NCI-H1092 treated with DMSO at 0.1 percent for 48 hours (cell line): ENCODE measurements around the gene PLEKHA7.
"Not testable (repeated sequence)": the region's sequence is repeated elsewhere in the genome, so short reads cannot be mapped to it uniquely, and the experiment has no call there.

Experiments used
- DNase-seq: peaks from one replicate; lab custom pipeline; 2025; lab: John Stamatoyannopoulos, UW

Gene PLEKHA7

DNA sequence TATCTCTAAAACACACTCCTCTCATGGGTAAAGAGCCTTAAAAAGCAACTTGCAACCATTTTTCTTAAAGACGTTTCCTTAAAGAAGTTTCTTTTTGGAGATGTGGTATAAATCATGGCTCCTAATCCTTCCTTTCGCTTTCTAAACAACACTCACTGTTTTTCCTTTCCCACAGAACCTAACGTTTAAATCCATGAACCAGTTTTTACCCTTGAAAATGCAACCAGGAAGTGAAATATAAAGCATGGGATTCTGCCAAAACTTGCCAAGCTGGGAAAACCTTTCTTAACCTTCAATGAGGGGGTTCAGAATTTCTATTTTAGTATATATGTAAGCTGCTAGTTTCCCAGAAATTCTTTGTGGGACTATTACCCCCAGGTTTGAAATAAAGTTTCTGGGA lies 8.6 kb downstream of the PLEKHA7 start:
- DNase-seq, result no peak

- no peak for DNase-seq
Measured at GRCh38 chr11:17004486-17005148, 9.6 kb downstream of the PLEKHA7 start.

- no peak for DNase-seq
Measured at GRCh38 chr11:17003426-17003825, 10.8 kb downstream of the PLEKHA7 start.

DNA sequence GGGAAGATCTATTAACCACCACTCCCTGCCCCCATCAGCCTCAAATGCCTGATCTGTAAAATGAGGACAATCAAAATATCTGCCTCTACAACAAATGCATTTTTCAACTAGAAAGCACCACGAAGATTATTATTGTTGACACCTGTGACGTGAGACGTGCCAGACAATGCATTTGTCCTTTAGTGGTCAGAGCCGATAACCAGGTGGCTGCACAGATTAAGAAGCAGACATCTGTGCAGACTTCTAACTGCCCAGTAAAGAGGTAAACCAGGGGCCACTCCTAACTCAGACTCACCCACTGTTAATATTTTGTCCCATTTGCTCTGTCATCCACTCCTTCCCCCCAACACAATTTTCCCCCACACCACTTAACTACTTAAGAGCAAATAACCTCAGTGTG lies 11.7 kb downstream of the PLEKHA7 start:
- DNase-seq, result no peak

GRCh38 chr11:17001806-17002205 lies 12.4 kb downstream of the PLEKHA7 start:
- no peak for DNase-seq

DNA sequence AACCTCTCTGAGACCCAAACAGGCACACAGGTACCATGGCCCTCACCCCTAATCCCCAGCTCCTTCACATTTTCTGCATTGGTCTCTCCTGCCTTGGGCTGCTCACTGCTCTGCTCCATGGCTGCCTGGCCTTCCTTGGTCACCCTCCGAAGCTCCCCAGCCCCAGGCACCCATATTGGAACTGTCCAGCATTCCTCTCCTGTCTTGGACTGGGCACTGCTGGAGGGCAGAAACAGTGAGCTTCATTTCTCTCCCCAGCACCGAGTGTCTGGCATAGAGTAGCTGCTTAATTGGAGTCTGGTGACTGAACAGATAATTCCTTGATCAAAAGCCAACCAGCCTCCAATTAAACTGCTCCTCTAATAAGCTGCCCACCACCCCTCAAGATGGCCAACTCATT lies 13.2 kb downstream of the PLEKHA7 start:
- DNase-seq, result no peak

- DNase-seq, result not testable (repeated sequence)
Measured at GRCh38 chr11:17000253-17000652, 14.0 kb downstream of the PLEKHA7 start.

DNA sequence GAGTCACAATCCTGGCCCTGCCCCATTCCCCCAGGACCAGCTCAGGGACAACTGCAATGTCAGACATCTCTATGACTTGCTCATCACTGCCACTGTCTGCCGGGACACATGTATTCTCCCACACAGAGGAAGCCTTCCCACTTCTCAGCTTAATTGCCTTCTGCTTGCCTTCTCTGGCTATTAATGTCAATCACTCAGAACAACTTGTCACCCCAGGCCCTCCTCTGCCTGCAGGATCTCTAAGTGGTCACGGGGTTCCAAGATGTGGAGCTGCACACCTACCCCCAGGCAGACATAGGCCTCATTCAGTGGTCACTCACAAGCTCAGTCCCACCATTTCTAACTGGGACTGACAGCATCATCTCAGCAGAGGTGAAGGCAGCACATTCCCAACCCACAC lies 15.1 kb downstream of the PLEKHA7 start:
- no peak for DNase-seq

DNA sequence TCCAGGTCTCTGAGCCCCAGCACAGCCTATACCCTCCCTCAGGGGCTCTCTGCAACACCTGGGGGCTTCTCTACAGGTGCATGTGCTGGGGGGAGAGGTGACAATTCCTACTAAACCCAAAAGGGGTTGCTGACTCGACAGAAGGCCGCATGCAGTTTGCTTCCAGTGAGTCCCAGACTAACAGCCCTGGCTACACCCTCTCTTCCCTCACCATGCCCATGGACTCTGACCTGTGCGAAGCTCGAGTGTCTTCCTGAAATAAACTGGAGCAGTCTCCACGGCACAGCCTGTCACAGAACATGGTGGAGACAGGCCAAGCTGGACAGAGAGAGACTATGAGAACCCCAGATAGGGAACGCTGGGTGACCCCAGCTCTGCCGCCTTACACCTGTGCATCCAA lies 16.6 kb downstream of the PLEKHA7 start:
- DNase-seq, result no peak

DNA sequence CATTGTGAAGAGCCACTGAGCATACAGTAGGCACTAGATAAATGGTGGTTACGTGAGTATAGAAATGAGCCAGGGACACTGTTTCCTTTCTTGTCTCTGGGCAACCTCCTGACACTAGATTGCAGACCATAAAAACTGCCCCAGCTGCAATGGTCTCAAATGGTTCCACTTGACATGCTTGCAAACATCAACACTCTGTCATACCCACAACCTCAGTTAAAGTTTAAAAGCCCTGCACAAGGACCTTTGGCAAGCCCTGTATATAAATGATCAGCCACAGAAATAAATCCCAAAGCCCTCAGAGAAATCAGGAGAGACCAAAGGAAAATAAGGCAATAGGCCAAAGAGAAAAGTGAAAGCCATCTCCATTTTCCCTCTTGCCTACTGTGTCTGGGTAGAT lies 20.7 kb downstream of the PLEKHA7 start:
- DNase-seq, result no peak

GRCh38 chr11:16992846-16993245 lies 21.4 kb downstream of the PLEKHA7 start:
- DNase-seq, result no peak

DNA sequence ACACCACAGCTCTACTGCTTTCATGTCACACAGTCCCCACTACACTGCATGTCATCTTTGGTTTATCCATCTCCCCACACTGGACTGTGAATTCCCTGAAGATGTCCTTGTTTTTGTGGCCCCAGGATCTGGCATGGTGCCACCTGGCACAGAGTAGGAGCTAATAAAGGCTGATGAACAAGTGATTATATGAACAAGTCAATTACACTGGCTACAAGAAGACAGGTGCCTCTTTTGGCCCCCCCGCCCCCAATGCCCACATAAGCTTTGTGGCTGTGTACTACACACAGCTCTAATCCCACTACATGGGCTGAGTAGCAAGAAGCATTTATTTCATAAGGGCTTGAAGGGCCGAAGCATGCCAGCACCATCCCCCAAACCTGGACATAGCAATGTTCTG lies 24.7 kb downstream of the PLEKHA7 start:
- no peak for DNase-seq

- no peak for DNase-seq
Measured at GRCh38 chr11:16987205-16987568, 27.0 kb downstream of the PLEKHA7 start.

DNA sequence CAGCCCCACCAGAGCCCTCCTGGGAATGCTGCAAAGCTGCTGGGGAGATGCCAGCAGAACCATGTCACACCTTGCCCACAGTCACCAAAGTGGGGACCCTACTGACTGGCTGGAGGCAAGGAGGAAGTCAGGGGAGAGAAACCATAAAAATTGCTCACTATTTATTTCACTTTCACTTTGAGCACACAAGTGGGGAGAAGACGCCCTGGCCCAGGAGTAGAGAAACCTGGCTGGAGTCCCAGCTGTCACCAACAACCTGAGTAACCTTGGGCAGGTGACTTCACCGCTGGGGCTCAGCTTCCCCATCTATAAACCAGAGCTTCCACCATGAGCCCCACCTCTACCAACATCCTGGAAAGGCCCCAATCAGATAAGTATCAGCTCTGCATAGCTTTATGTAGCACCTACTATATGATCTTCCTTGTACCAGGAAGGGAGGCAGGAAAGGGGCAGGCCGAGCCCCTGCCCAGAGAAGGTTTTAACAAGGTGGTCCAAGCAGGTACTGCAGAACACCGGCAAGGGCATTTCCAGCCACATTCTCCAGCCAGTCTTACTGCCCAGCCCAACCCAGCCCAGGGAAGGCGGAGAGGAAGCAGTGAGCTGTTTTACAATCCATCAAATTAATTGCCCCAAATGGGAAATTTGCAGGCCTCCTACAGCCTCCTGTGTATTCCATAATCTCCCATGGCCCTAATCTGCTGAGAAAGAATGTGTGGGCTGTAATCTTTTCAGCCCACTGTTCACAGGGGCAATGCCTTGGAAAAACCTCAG lies 27.6 kb downstream of the PLEKHA7 start:
- DNase-seq, result no peak

GRCh38 chr11:16985297-16985696 lies 28.9 kb downstream of the PLEKHA7 start:
- DNase-seq, result no peak

GRCh38 chr11:16984229-16984628 lies 30.0 kb downstream of the PLEKHA7 start:
- no peak for DNase-seq

DNA sequence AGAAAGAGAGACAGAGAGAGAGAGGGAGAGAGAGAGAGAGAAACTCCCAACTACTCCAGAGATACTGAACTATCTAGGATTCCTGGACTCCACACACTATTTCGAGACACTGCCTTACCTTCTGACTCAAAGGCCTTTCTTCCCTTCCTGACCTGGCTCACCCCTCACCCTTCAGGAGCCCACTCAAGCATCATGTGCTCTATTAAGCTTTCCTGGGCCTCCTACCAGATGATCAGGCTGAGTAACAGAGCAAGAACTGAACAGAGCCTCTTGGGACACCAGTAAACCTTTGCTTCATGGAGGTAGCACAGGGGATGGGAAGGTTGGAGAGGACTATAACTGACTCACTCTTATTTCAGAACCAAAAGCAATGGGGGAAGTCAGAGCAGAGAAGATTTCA lies 31.4 kb downstream of the PLEKHA7 start:
- no peak for DNase-seq

DNA sequence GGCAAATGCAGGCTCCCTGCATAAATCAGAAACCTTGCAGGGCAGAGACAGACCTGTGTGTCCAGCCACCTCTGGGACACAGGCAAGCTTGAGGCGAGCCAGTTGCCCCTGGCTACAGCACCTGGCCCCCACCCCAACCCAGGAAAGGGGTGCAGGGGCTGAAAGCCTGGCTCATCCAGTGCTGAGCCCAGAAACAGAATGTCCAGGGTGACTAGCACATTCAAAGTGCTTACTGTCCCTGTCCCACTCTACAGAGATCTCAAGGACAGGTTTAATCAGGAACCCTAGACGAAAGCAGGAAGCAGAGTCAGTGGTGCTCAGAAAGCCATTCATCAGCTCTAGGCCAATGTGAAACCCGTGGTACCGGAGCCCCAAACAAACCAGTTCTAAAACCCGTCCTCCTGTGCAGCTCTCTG lies 31.9 kb downstream of the PLEKHA7 start:
- DNase-seq, result no peak

DNA sequence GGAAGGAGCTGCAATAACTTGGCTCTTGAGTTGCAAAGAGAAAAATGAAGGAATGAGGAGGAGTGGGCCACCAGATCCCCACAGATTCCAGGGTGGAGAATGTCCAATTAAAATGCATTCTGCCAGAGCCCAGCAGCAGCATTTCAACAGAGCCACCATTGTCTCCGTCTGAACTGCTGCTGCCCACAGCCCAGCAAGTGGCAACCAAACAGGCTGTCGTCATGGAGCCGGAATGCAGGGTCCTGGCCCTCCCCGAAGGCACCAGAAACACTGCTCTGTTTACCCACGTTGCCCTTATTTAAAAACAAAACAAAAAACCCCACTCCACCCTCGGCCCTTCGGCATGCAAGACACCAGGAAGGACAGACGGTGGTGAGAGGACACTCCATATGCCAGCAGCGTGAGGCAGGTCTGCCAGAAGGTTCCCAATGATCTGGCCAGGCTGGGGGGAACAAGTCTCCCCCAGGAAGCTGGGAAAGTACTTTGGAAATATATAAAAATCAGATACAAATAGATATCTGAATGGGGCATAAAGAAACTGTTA lies 32.5 kb downstream of the PLEKHA7 start:
- no peak for DNase-seq

DNA sequence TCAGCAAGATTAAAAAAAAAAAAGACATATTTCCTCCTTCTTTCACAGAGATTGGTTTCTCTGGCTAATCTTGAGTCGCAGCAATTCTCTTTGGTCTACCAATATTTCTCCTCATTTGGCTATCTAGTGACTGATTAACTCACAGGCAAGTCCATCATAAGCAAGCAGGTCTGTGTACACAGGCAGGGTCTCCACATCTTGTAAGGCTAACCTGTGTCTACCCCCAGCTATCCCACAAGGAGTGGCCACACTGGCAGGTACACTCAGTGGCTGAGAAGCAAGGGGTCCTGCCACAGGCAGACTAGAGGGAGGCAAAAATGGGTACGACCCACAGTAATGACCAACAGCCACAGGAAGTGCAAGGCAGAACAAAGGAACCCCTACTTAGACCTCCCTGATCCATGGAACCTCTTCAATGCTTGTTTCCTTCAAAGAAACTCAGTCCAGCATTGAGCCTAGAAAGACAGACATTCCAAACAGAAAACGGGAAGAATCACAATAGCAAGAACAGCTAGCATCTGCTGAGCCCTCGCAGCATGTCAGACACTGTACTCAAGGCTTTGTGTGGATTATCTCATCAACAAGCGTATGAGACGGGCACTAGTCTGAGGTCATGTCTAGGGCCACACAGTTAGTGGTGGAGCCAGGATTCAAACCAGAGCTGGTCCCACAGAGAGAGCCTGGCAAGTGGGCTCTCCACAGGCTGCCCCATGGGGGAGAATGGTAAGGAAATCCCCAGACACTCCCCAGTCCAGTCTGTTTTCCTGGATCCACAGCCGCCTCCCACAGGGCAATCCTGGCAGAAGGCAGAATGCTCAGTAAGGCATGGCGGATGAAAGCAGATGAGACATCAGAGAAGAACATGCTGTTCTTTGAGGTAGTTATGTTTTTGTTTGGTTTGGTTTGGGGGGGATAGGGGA lies 34.3 kb downstream of the PLEKHA7 start:
- no peak for DNase-seq

DNA sequence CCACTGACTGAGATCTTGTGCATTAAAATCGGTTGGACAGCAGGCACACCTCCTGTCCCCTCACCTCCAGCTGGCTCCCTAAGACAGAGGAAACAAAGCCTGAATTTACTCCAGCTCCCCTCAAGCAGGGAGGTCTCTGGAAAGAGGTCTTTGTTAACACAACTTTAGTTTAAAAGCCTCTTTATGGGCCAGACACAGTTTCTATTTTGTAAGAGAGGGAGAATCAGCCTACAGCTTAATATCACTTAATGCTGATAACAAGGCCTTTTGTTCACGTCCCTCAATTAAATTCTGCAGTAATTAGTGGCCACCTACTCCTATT lies 36.3 kb downstream of the PLEKHA7 start:
- no peak for DNase-seq

- no peak for DNase-seq
Measured at GRCh38 chr11:16977136-16977993, 36.8 kb downstream of the PLEKHA7 start.
